Activated CD4-positive, alpha-beta memory T cell treated with anti-CD3 and anti-CD28 coated beads, Interleukin-2, amount 10 ng/mL, durations not matched to agents 7 days and 5 days (primary cell): ENCODE results near the gene ARL6. TPM values are rescaled to one million over a fixed set of nuclear protein-coding genes. Genes with fewer than 3 reads are reported as not detected.
A peak's percentile ranks its signal among the peaks of the same experiment; 100 is the strongest.
"Not testable (repeated sequence)": the region's sequence is repeated elsewhere in the genome, so short reads cannot be mapped to it uniquely, and the experiment has no call there.

Experiments
- CTCF ChIA-PET: fragments of 350-600 bp; sonication (Branson Sonifier 250); formaldehyde crosslinking; loops from one replicate; lab custom pipeline; 2021; ENCODE audit warnings: antibody characterized with exemption, inconsistent platforms; lab: Charles Lee
- POLR2A ChIA-PET: fragments of 350-600 bp; sonication (Branson Sonifier 250); formaldehyde crosslinking; loops from one replicate; lab custom pipeline; 2021; ENCODE audit warnings: antibody characterized with exemption; lab: Charles Lee
- DNase-seq: peaks from one replicate; pipeline ENCODE4 v3.0.0-alpha.2; 2020
- H3K27ac Mint-ChIP-seq: one replicate; pipeline ENCODE4 v1.8.0; 2021; ENCODE audit warnings: mild to moderate bottlenecking, mixed read lengths
- H3K27me3 Mint-ChIP-seq: one replicate; pipeline ENCODE4 v1.8.0; 2021; ENCODE audit warnings: mixed read lengths
- H3K36me3 Mint-ChIP-seq: one replicate; pipeline ENCODE4 v1.8.0; 2021; ENCODE audit warnings: low read depth, mixed read lengths
- H3K4me1 Mint-ChIP-seq: one replicate; pipeline ENCODE4 v1.8.0; 2021; ENCODE audit warnings: mixed read lengths
- H3K4me3 Mint-ChIP-seq: one replicate; pipeline ENCODE4 v1.8.0; 2021; ENCODE audit warnings: mild to moderate bottlenecking, mixed read lengths
- H3K9me3 Mint-ChIP-seq: one replicate; pipeline ENCODE4 v1.8.0; 2021; ENCODE audit warnings: mixed read lengths
- total RNA-seq, 2 experiments: library from RNA; stranded (reverse); gene quantifications; one replicate each; pipeline ENCODE4 v1.2.3, GENCODE V29; 2021

ARL6 gene
- total RNA-seq, 2 experiments from 2014 or later = 5.1 to 7.6 TPM

DNA sequence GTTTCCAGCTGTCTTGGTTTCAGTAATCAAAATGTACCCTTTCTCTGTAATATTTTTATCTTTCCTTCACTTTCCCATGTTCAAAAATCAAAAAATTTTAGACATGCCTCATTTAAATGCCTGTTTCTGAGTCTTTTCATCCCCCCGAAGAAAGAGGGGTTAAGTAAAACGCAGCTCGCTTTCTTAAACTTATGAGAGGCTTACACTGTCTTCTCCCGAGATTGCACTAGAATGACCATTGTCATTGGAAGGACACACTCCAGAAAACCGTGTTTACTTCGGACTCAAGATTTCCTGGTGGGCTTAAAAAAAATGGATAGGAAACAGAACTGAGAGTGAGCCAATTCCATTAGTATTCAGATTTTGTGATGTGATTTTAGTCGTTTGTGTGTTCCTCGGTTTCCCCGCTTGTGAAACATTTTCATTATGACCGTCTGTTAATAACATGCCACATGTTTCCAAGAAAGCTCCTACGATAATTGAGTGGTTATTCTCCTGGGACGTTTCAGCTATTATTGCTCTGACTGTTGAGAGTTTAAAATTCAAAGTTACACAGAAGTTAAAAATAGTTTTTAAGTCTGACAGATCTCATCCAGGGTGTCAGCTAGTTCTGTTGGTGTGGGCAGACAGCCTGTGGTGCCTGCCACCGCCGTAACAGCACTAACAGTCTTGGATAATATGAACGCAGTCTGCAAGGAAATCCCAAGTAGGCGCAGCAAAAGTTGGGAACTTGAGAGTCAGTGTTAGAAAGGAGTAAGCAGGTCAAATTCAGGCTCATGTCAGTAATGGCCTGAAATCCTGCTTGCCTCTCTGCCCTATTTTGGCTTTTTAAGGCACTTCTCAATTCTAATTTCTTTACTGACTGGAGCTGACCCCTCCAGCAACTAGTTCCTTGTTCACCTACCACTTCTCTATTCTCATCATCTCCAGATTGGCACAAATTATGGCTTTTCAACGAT lies 58.8 kb downstream of the ARL6 start:
- Mint-ChIP-seq H3K27me3 (peaks cover 17% of the 10 kb centered on the region), H3K27ac (no peak overlapping the region), H3K9me3 (no peaks in the 10 kb centered on the region), H3K4me3 (peak overlapping the region; percentile 93), H3K36me3 (peaks cover 12% of the 10 kb centered on the region), H3K4me1 (peaks cover 42% of the 10 kb centered on the region)
- DNase-seq = no peak
- POLR2A ChIA-PET = interaction anchor here (1.8 to 3.6 kb wide), 3 partner anchors 15 to 147 kb away, joined by 6 to 56 read pairs (median 16); partner anchors contain the start of gene RIOX2
- CTCF ChIA-PET = interaction anchor here (0.7 to 3.6 kb wide), 5 partner anchors 15 to 216 kb away, joined by 3 to 17 read pairs (median 7); no protein-coding TSS in a partner anchor

DNA sequence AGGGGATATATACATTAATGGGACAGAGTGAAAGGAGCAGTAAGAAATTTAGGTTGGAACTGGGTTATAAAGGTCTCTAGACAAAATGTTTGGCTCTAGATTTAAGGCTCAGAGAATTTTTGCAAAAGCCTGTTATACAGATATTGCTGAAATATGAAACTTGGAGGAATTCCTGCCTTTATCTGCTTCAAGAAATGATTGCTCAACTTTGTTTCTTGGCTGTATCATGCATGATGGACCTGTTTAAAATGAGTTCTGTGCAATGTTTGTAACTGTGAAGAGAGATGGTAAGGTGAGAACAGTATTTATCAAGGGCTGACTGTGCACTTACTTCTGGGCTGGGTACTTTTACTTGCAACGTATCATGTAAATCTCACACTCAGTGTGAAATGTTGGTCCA lies 60.5 kb downstream of the ARL6 start:
- Mint-ChIP-seq H3K4me3 (no peak overlapping the region), H3K27ac (no peak overlapping the region), H3K4me1 (peaks cover 47% of the 10 kb centered on the region), H3K9me3 (no peaks in the 10 kb centered on the region), H3K27me3 (peaks cover 15% of the 10 kb centered on the region), H3K36me3 (peaks cover 12% of the 10 kb centered on the region)
- POLR2A ChIA-PET = no interaction called here
- DNase-seq = no peak
- CTCF ChIA-PET = no interaction called here

DNA sequence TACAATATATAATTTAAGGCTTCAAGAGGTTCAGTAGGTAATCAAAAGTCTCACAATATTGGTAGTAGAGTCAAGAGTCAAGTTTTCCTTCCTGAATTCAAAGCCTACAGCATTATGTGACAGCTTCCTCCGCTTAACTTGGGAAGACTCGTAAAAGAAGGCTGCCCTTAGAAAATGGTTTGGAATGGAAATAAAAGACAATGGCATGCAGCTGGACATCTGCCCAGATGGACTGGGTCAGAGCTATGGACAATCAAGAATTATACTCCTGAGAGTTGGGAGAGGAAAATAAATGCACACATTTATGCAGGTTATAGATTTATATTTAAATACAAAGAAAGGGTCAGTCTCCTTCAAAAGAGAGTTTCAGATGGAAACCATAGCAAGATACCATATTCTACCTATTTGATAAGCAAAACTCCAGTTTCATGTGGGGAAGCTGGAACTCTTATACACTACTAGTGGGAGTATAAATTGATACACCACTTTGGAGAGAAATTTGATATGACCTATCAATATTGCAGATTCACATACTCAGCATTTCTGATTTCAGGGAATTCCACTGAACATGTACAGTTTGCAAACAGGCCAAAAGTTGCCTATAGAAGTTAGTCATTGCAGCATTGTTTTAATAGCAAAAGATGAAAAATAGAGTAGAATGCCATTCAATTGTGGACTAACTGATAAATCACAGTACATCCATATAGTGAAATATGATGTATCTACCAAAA lies 63.3 kb downstream of the ARL6 start:
- peaks cover 32% of the 10 kb centered on the region for H3K4me1 Mint-ChIP-seq
- ChIA-PET POLR2A (no interaction called here), CTCF (no interaction called here)
- peaks cover 14% of the 10 kb centered on the region for H3K36me3 Mint-ChIP-seq
- H3K27me3 Mint-ChIP-seq = peaks cover 14% of the 10 kb centered on the region
- H3K9me3 Mint-ChIP-seq = peaks cover 4% of the 10 kb centered on the region
- no peak overlapping the region for H3K27ac Mint-ChIP-seq
- no peak overlapping the region for H3K4me3 Mint-ChIP-seq
- no peak for DNase-seq

- peaks cover 20% of the 10 kb centered on the region for H3K4me1 Mint-ChIP-seq
- ChIA-PET POLR2A (no interaction called here), CTCF (interaction anchor here (0.6 kb wide), 2 partner anchors 18 to 95 kb away, joined by 3 read pairs; no protein-coding TSS in a partner anchor)
- H3K27me3 Mint-ChIP-seq = peaks cover 3% of the 10 kb centered on the region
- no peak overlapping the region for H3K27ac Mint-ChIP-seq
- no peak for DNase-seq
- peaks cover 4% of the 10 kb centered on the region for H3K9me3 Mint-ChIP-seq
- no peak overlapping the region for H3K4me3 Mint-ChIP-seq
- peaks cover 15% of the 10 kb centered on the region for H3K36me3 Mint-ChIP-seq
Measured at GRCh38 chr3:97829198-97829597, 64.6 kb downstream of the ARL6 start.

- peaks cover 7% of the 10 kb centered on the region for H3K36me3 Mint-ChIP-seq
- H3K27me3 Mint-ChIP-seq = no peaks in the 10 kb centered on the region
- ChIA-PET POLR2A (no interaction called here), CTCF (no interaction called here)
- H3K27ac Mint-ChIP-seq = no peak overlapping the region
- no peak overlapping the region for H3K4me3 Mint-ChIP-seq
- peaks cover 8% of the 10 kb centered on the region for H3K4me1 Mint-ChIP-seq
- H3K9me3 Mint-ChIP-seq = peaks cover 4% of the 10 kb centered on the region
- no peak for DNase-seq
Measured at GRCh38 chr3:97830638-97831037, 66.1 kb downstream of the ARL6 start.

GRCh38 chr3:97831140-97831539 lies 66.6 kb downstream of the ARL6 start:
- POLR2A ChIA-PET = interaction anchor here (0.7 kb wide), 1 partner anchor 9 kb away, joined by 3 read pairs; the partner anchor contains the start of gene CRYBG3
- H3K4me3 Mint-ChIP-seq = no peak overlapping the region
- no peaks in the 10 kb centered on the region for H3K27me3 Mint-ChIP-seq
- no peak overlapping the region for H3K27ac Mint-ChIP-seq
- DNase-seq = no peak
- CTCF ChIA-PET = no interaction called here
- H3K4me1 Mint-ChIP-seq = peaks cover 7% of the 10 kb centered on the region
- H3K9me3 Mint-ChIP-seq = peaks cover 4% of the 10 kb centered on the region
- H3K36me3 Mint-ChIP-seq = peaks cover 7% of the 10 kb centered on the region

DNA sequence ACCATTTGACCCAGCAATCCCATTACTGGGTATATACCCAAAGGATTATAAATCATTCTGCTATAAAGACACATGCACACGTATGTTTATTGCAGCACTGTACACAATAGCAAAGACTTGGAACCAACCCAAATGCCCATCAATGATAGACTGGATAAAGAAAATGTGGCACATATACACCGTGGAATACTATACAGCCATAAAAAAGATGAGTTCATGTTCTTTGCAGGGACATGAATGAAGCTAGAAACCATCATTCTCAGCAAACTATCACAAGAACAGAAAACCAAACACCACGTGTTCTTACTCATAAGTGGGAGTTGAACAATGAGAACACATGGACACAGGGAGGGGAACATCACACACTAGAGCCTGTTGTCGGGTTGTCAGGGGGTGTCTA lies 68.6 kb downstream of the ARL6 start:
- CTCF ChIA-PET, H3K36me3 Mint-ChIP-seq, H3K4me3 Mint-ChIP-seq, H3K4me1 Mint-ChIP-seq, POLR2A ChIA-PET, H3K27ac Mint-ChIP-seq, DNase-seq, H3K9me3 Mint-ChIP-seq, H3K27me3 Mint-ChIP-seq: not testable (repeated sequence)

GRCh38 chr3:97835761-97836160 lies 71.2 kb downstream of the ARL6 start:
- no peaks in the 10 kb centered on the region for H3K4me1 Mint-ChIP-seq
- POLR2A ChIA-PET = no interaction called here
- peaks cover 4% of the 10 kb centered on the region for H3K9me3 Mint-ChIP-seq
- H3K27ac Mint-ChIP-seq = no peak overlapping the region
- peaks cover 7% of the 10 kb centered on the region for H3K36me3 Mint-ChIP-seq
- no peaks in the 10 kb centered on the region for H3K27me3 Mint-ChIP-seq
- CTCF ChIA-PET = no interaction called here
- DNase-seq = no peak
- no peak overlapping the region for H3K4me3 Mint-ChIP-seq

DNA sequence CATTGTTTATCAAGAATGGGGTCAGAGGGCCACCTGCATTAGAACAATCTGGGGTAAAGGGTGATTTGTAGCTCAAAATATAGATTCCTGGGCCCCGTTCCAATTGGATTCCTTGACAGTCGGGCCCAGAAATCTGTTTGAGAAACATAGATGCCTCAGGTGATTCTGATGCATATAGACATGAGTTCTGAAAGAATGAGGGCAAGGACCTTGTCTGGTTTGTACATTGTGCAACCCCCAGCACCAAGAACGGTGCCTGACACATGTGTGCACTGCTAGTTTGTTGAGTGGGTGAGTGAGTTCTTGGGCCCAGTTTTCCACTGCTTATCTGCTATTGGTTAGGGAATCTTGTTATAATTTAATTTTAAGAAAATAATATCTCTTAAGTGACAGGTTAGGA lies 73.8 kb downstream of the ARL6 start:
- CTCF ChIA-PET = interaction anchor here (0.5 to 1.7 kb wide), 2 partner anchors 16 to 121 kb away, joined by 3 to 7 read pairs; partner anchors contain the start of gene CRYBG3
- Mint-ChIP-seq H3K27ac (no peak overlapping the region), H3K4me1 (peaks cover 2% of the 10 kb centered on the region), H3K27me3 (no peaks in the 10 kb centered on the region), H3K36me3 (peaks cover 5% of the 10 kb centered on the region), H3K9me3 (no peaks in the 10 kb centered on the region), H3K4me3 (no peak overlapping the region)
- POLR2A ChIA-PET = interaction anchor here (1.2 to 1.7 kb wide), 2 partner anchors 16 to 53 kb away, joined by 3 to 6 read pairs; partner anchors contain the start of gene CRYBG3
- DNase-seq = no peak

GRCh38 chr3:97839944-97840343 lies 75.4 kb downstream of the ARL6 start:
- H3K4me3 Mint-ChIP-seq = no peak overlapping the region
- H3K27me3 Mint-ChIP-seq = no peaks in the 10 kb centered on the region
- H3K27ac Mint-ChIP-seq = no peak overlapping the region
- no peak for DNase-seq
- ChIA-PET CTCF (interaction anchor here (0.9 kb wide), 1 partner anchor 17 kb away, joined by 3 read pairs; no protein-coding TSS in a partner anchor), POLR2A (no interaction called here)
- peaks cover 2% of the 10 kb centered on the region for H3K4me1 Mint-ChIP-seq
- no peaks in the 10 kb centered on the region for H3K9me3 Mint-ChIP-seq
- peaks cover 15% of the 10 kb centered on the region for H3K36me3 Mint-ChIP-seq

- CTCF ChIA-PET = interaction anchor here (1.0 kb wide), 1 partner anchor 24 kb away, joined by 4 read pairs; no protein-coding TSS in a partner anchor
- POLR2A ChIA-PET = no interaction called here
- H3K4me1 Mint-ChIP-seq = peaks cover 2% of the 10 kb centered on the region
- no peaks in the 10 kb centered on the region for H3K27me3 Mint-ChIP-seq
- no peaks in the 10 kb centered on the region for H3K9me3 Mint-ChIP-seq
- H3K4me3 Mint-ChIP-seq = no peak overlapping the region
- no peak overlapping the region for H3K27ac Mint-ChIP-seq
- peaks cover 22% of the 10 kb centered on the region for H3K36me3 Mint-ChIP-seq
- DNase-seq = no peak
Measured at GRCh38 chr3:97841304-97841703, 76.7 kb downstream of the ARL6 start.

DNA sequence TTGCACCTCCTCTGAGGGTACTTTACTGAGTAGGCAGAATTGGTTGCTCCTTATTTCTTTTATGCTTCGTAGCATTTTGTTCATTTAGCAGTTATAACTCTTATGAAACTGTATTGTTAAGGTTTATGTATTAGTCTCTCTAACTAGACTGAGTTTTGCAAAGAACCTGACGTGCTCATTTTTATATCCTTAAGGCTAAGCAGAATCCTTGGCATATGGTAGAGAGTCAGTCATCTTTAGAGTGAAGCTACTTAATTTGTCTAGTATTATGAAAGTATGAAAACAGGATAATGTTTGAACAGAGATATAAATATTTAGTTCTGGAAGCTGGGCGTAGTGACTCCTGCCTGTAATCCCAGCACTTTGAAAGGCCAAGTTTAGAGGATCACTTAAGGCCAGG lies 77.4 kb downstream of the ARL6 start:
- DNase-seq = no peak
- Mint-ChIP-seq H3K27ac (no peak overlapping the region), H3K27me3 (no peaks in the 10 kb centered on the region), H3K36me3 (peaks cover 25% of the 10 kb centered on the region), H3K4me1 (peaks cover 2% of the 10 kb centered on the region), H3K9me3 (no peaks in the 10 kb centered on the region), H3K4me3 (no peak overlapping the region)
- ChIA-PET CTCF (no interaction called here), POLR2A (no interaction called here)

- Mint-ChIP-seq H3K4me3 (no peak overlapping the region), H3K36me3 (peaks cover 29% of the 10 kb centered on the region), H3K27me3 (no peaks in the 10 kb centered on the region), H3K4me1 (no peaks in the 10 kb centered on the region), H3K9me3 (peaks cover 2% of the 10 kb centered on the region), H3K27ac (no peak overlapping the region)
- no peak for DNase-seq
- CTCF ChIA-PET = no interaction called here
- POLR2A ChIA-PET = no interaction called here
Measured at GRCh38 chr3:97848779-97849178, 84.2 kb downstream of the ARL6 start.
